GM12878 (cell line): Measurements from ENCODE around the gene ACTN3. TPM values are rescaled to one million over a fixed set of nuclear protein-coding genes. Genes with fewer than 3 reads are reported as not detected.
"Not testable (repeated sequence)": the region's sequence is repeated elsewhere in the genome, so short reads cannot be mapped to it uniquely, and the experiment has no call there.

ENCODE experiments used
- ATAC-seq: fragments of 200-7000 bp; cut with Tn5 transposase; 3 replicates; pipeline ENCODE4 v1.9.1; 2020; ENCODE audit warnings: mild to moderate bottlenecking, moderate library complexity
- BruUV-seq: library from RNA; stranded (reverse); fragments of 400-500 nt; replicated peaks from 2 replicates; lab custom pipeline; 2021; lab: Mats Ljungman, UMichigan
- CTCF ChIA-PET: fragments of 300-600 bp; sonication (Branson Sonifier 250); formaldehyde crosslinking; extraction: SDS; loops from one replicate; lab custom pipeline; 2021; ENCODE audit warnings: inconsistent platforms; lab: Yijun Ruan, JAX
- POLR2A ChIA-PET: fragments of 350-600 bp; formaldehyde crosslinking; extraction: SDS; loops from one replicate; lab custom pipeline; 2021; ENCODE audit warnings: inconsistent platforms; lab: Charles Lee
- RAD21 ChIA-PET: fragments of 300-600 bp; sonication (Branson Sonifier 250); formaldehyde crosslinking; loops from one replicate; lab custom pipeline; 2023; ENCODE audit warnings: antibody characterized with exemption; ENCODE audit not compliant: unreplicated experiment; lab: Charles Lee
- SMC1A ChIA-PET: fragments of 300-600 bp; sonication (Branson Sonifier 250); formaldehyde crosslinking; loops from one replicate; lab custom pipeline; 2023; ENCODE audit not compliant: unreplicated experiment, uncharacterized antibody; lab: Charles Lee
- DNase-seq: peaks from one replicate; pipeline ENCODE4 v3.0.0-alpha.2; 2011; ENCODE audit warnings: low read depth, low spot score
- FAIRE-seq: peaks from 3 replicates; lab custom pipeline; 2011; peaks lifted over from hg19 to GRCh38; lab: Jason Lieb, UNC
- H2AFZ ChIP-seq: 2 replicates; pipeline ENCODE4 v1.6.0; 2011; ENCODE audit warnings: low read depth, low read length, control low read depth; ENCODE audit not compliant: control insufficient read depth
- H3K27ac ChIP-seq: 2 replicates; pipeline ENCODE4 v1.5.1; 2011; ENCODE audit warnings: control low read depth; ENCODE audit not compliant: control insufficient read depth, insufficient read depth
- H3K27me3 ChIP-seq, 2 experiments: replicated peaks in 1 of 2; 2 replicates each; pipeline versions ENCODE4 v1.6.0 to v1.6.1; 2011; ENCODE audit warnings: low read length in 1 of 2; ENCODE audit not compliant: control insufficient read depth in 2 of 2, insufficient read depth in 2 of 2
- H3K36me3 ChIP-seq, 2 experiments: 2 replicates each; pipeline ENCODE4 v1.5.1; 2011; ENCODE audit warnings: low read length in 1 of 2; ENCODE audit not compliant: control insufficient read depth in 2 of 2, insufficient read depth in 2 of 2
- H3K4me1 ChIP-seq: 2 replicates; pipeline ENCODE4 v1.6.1; 2011; ENCODE audit warnings: mild to moderate bottlenecking, low read length, moderate library complexity, mixed read lengths; ENCODE audit not compliant: control insufficient read depth, insufficient read depth
- H3K4me2 ChIP-seq: 2 replicates; pipeline ENCODE4 v1.6.0; 2011; ENCODE audit warnings: control low read depth; ENCODE audit not compliant: control insufficient read depth, insufficient read depth
- H3K4me3 ChIP-seq: fragments of 200-600 bp; sonication (generic); 2 replicates; pipeline ENCODE4 v1.5.1; 2016
- H3K79me2 ChIP-seq: 2 replicates; pipeline ENCODE4 v1.6.0; 2011; ENCODE audit warnings: low read length; ENCODE audit not compliant: control insufficient read depth, insufficient read depth
- H3K9ac ChIP-seq: 2 replicates; pipeline ENCODE4 v1.8.0; 2011; ENCODE audit warnings: low read length, control low read depth, mixed read lengths; ENCODE audit not compliant: control insufficient read depth, insufficient read depth
- H3K9me3 ChIP-seq: replicated peaks from 3 replicates; pipeline ENCODE4 v1.5.1; 2011; ENCODE audit warnings: mild to moderate bottlenecking, low read length; ENCODE audit not compliant: control insufficient read depth, insufficient read depth
- H4K20me1 ChIP-seq: 2 replicates; pipeline ENCODE4 v1.6.0; 2011; ENCODE audit not compliant: control insufficient read depth, insufficient read depth
- BACH1 ChIP-seq: fragments of 450-650 bp; IDR thresholded peaks from 2 replicates; pipeline ENCODE4 v1.6.1; 2017; ENCODE audit warnings: mild to moderate bottlenecking, borderline replicate concordance
- CBX5 ChIP-seq: sonication (generic); IDR thresholded peaks from 2 replicates; pipeline ENCODE4 v1.6.1; 2016; ENCODE audit warnings: low read depth, moderate library complexity, mild to moderate bottlenecking, inconsistent platforms
- IRF4 ChIP-seq: IDR thresholded peaks from 2 replicates; pipeline ENCODE4 v1.6.1; 2011; ENCODE audit warnings: low read depth, low read length
- MTA3 ChIP-seq: IDR thresholded peaks from 2 replicates; pipeline ENCODE4 v1.6.1; 2012; ENCODE audit warnings: low read length, inconsistent platforms, borderline replicate concordance
- NFIC ChIP-seq: IDR thresholded peaks from 2 replicates; pipeline ENCODE4 v1.6.1; 2012; ENCODE audit warnings: low read depth, mild to moderate bottlenecking, inconsistent platforms, low read length, moderate library complexity
- PAX5 ChIP-seq: IDR thresholded peaks from 2 replicates; pipeline ENCODE4 v1.6.1; 2011; ENCODE audit warnings: low read depth, low read length, borderline replicate concordance
- PBX3 ChIP-seq: IDR thresholded peaks from 2 replicates; pipeline ENCODE4 v1.6.1; 2011; ENCODE audit warnings: mild to moderate bottlenecking, low read depth, low read length, moderate library complexity; ENCODE audit not compliant: insufficient replicate concordance
- POLR2AphosphoS2 ChIP-seq: IDR thresholded peaks from 2 replicates; pipeline ENCODE4 v1.6.1; 2011; ENCODE audit warnings: low read depth, mild to moderate bottlenecking, low read length, improper control_type of control experiment, moderate library complexity
- SMARCA5 ChIP-seq: fragments of 450-650 bp; IDR thresholded peaks from 2 replicates; pipeline ENCODE4 v1.6.1; 2017; ENCODE audit warnings: mild to moderate bottlenecking
- SUPT20H ChIP-seq: IDR thresholded peaks from 2 replicates; pipeline ENCODE4 v1.6.1; 2011; ENCODE audit warnings: low read depth, mild to moderate bottlenecking, low read length, moderate library complexity, borderline replicate concordance; ENCODE audit not compliant: control insufficient read depth
- WGBS: methylation state at CpG from one replicate; pipeline ENCODE4 v1.1.6; 2016; ENCODE audit warnings: low lambda C conversion rate; ENCODE audit not compliant: insufficient replicate concordance, insufficient coverage; ENCODE audit errors: missing lambda C conversion rate; 5-methylcytosine and 5-hydroxymethylcytosine counted together
- in situ Hi-C: fragments of 300-500 bp; cut with MboI; formaldehyde crosslinking; loops from 9 replicates; pipeline ENCODE4 v1.14.3; 2018; ENCODE audit warnings: mixed read lengths
- intact Hi-C: fragments of 100-400 bp; cut with micrococcal nuclease; formaldehyde crosslinking; loops from one replicate; pipeline ENCODE4 v1.14.2; 2022; ENCODE audit not compliant: unreplicated experiment
- polyA plus RNA-seq, 11 experiments: library from polyadenylated mRNA; depleted of rRNA in 4 of 11; unstranded in 6 of 11; stranded (reverse) in 5 of 11; fragments of >200 nt; fragmentation: Nextera tagmentation in 4 of 11; fragmentation: Illumina TruSeq in 1 of 11; extraction: Ambion mirVana in 4 of 11; extraction: Trizol in 1 of 11; gene quantifications; 1 replicate in 1 of 11; 2 replicates in 10 of 11; pipeline versions ENCODE4 v1.2.1 to v1.2.3, GENCODE V29; 2011 to 2016; ENCODE audit warnings: inconsistent platforms in 2 of 11, missing spikeins in 2 of 11, low read depth in 1 of 11
- total RNA-seq, 4 experiments: library from RNA; depleted of rRNA in 3 of 4; stranded (reverse); fragments of >200 nt in 3 of 4; fragmentation: Illumina TruSeq in 1 of 4; extraction: Trizol in 1 of 4; gene quantifications; 2 replicates each; pipeline versions ENCODE4 v1.2.1 to v1.2.3, GENCODE V29; 2013 to 2021

ACTN3 gene
- total and polyA plus RNA-seq, 10 of the 15 experiments (the other 5 are each of a cell fraction or from before 2014, with no cell fraction given) = 0.06 to 0.67 (median 0.17) TPM; not detected in 3

GRCh38 chr11:66581261-66581660, 34.6 kb downstream of the ACTN3 start:
- H3K27ac ChIP-seq = no peak overlapping the region
- peaks cover 2% of the 10 kb centered on the region; the same call in 1 of the 3 replicates for H3K9me3 ChIP-seq
- H3K4me1 ChIP-seq = no peaks in the 10 kb centered on the region; the same call in 1 of the 2 replicates
- intact Hi-C loops = no loop called here
- ChIA-PET RAD21 (interaction anchor here (0.8 to 1.5 kb wide), 4 partner anchors 30 to 97 kb away, joined by 3 to 14 read pairs (median 4); partner anchors contain the start of gene RBM4B), POLR2A (interaction anchor here (0.6 to 1.5 kb wide), 4 partner anchors 13 to 97 kb away, joined by 3 to 7 read pairs (median 4); partner anchors contain the start of gene RBM4B), CTCF (interaction anchor here (0.9 to 8.3 kb wide), 6 partner anchors 10 to 249 kb away, joined by 3 to 166 read pairs (median 7); partner anchors contain the start of genes CCDC87, CCS, RBM4 and RBM4B), SMC1A (interaction anchor here (1.1 to 5.7 kb wide), 3 partner anchors 11 to 97 kb away, joined by 3 to 74 read pairs (median 6); partner anchors contain the start of genes CCDC87, CCS and RBM4B)
- no peaks in the 10 kb centered on the region for H4K20me1 ChIP-seq
- H3K27me3 ChIP-seq = no peaks in the 10 kb centered on the region
- no peak for TF ChIP-seq BACH1
- no peak for TF ChIP-seq IRF4
- TF ChIP-seq MTA3 = no peak
- TF ChIP-seq NFIC = no peak
- no peak for TF ChIP-seq SUPT20H
- TF ChIP-seq SMARCA5 = no peak
- no peak for TF ChIP-seq PBX3
- TF ChIP-seq PAX5 = no peak
- TF ChIP-seq CBX5 = no peak
- no peak for TF ChIP-seq POLR2AphosphoS2
- no peak for ATAC-seq
- H3K4me2 ChIP-seq = no peak overlapping the region
- no peaks in the 10 kb centered on the region for H3K79me2 ChIP-seq
- H2AFZ ChIP-seq = no peak overlapping the region
- no peak for FAIRE-seq
- WGBS = 30% methylated on average over 3 of the region's 3 CpGs
- no peak overlapping the region for H3K9ac ChIP-seq
- no peaks in the 10 kb centered on the region for H3K36me3 ChIP-seq
- no TSS peak for BruUV-seq
- no peak for DNase-seq
- in situ Hi-C loops = no loop called here
- H3K4me3 ChIP-seq = no peak overlapping the region

GRCh38 chr11:66582565-66583147, 36.0 kb downstream of the ACTN3 start:
- POLR2A ChIA-PET, H2AFZ ChIP-seq, ATAC-seq, FAIRE-seq, H3K9ac ChIP-seq, H3K4me1 ChIP-seq, BruUV-seq, H3K36me3 ChIP-seq, H3K79me2 ChIP-seq, H3K27ac ChIP-seq, H3K4me3 ChIP-seq, DNase-seq, H3K4me2 ChIP-seq, H4K20me1 ChIP-seq, in situ Hi-C loops, H3K27me3 ChIP-seq, RAD21 ChIA-PET, H3K9me3 ChIP-seq, intact Hi-C loops: not testable (repeated sequence)
- CTCF ChIA-PET = interaction anchor here (0.7 to 8.3 kb wide), 2 partner anchors 33 to 96 kb away, joined by 3 to 166 read pairs; partner anchors contain the start of gene RBM4B
- SMC1A ChIA-PET = interaction anchor here (0.7 kb wide), 1 partner anchor 94 kb away, joined by 3 read pairs; no protein-coding TSS in a partner anchor
- 55% methylated on average over 3 of the region's 3 CpGs for WGBS
